Psoas muscle (tissue), 8 donors: Measurements from ENCODE around the gene ZNF616. TPM values are rescaled to one million over a fixed set of nuclear protein-coding genes. Genes with fewer than 3 reads are reported as not detected.

Experiments
- ATAC-seq, 4 donors: fragments of 200-7000 bp; cut with Tn5 transposase; one replicate each; pipeline ENCODE4 v1.9.1; 2020; ENCODE audit warnings: moderate library complexity in 3 of 4, mild to moderate bottlenecking in 2 of 4
- DNase-seq, 2 donors: peaks; one replicate each; pipeline ENCODE4 v3.0.0-alpha.2; 2020
- H3K27ac ChIP-seq: fragments of 200-600 bp; one replicate; pipeline ENCODE4 v1.8.0; 2022
- H3K27me3 ChIP-seq, 3 donors: fragments of 200-600 bp in 1 of 3; one replicate each; pipeline versions ENCODE4 v1.6.1 to v1.8.0; 2013 to 2022; ENCODE audit warnings: low read length in 2 of 3, mild to moderate bottlenecking in 2 of 3, moderate library complexity in 1 of 3; ENCODE audit not compliant: insufficient read depth in 3 of 3
- H3K36me3 ChIP-seq, 2 donors: fragments of 200-600 bp in 1 of 2; one replicate each; pipeline versions ENCODE4 v1.6.1 to v1.8.0; 2013 to 2022; ENCODE audit warnings: low read depth in 1 of 2, mild to moderate bottlenecking in 1 of 2, moderate library complexity in 1 of 2; ENCODE audit not compliant: insufficient read depth in 1 of 2
- H3K4me1 ChIP-seq: fragments of 200-600 bp; one replicate; pipeline ENCODE4 v1.8.0; 2022
- H3K4me3 ChIP-seq: fragments of 200-600 bp; one replicate; pipeline ENCODE4 v1.8.0; 2022; ENCODE audit warnings: mild to moderate bottlenecking
- H3K9me3 ChIP-seq: fragments of 200-600 bp; one replicate; pipeline ENCODE4 v1.8.0; 2022
- WGBS, 3 donors: extraction: QIAGEN DNeasy Blood & Tissue Kit; methylation state at CpG; one replicate each; pipeline versions ENCODE4 v1.1.6 to v1.1.7; 2013; 5-methylcytosine and 5-hydroxymethylcytosine counted together
- intact Hi-C, 2 donors: fragments of 100-400 bp; cut with DNase I; formaldehyde crosslinking; loops; one replicate each; pipeline versions ENCODE4 v1.11.0 to v1.14.2; 2022
- polyA plus RNA-seq, 3 donors: library from polyadenylated mRNA; stranded (reverse); fragments of 200-250 nt; gene quantifications; one replicate each; pipeline ENCODE4 v1.2.3, GENCODE V29; 2013
- total RNA-seq, 4 donors: library from RNA; stranded (reverse); fragmentation: NEBNext Ultra II Directional in 2 of 4; extraction: Animal tissue kit (Norgen Biotek cat#: 25700) in 2 of 4; gene quantifications; one replicate each; pipeline versions ENCODE4 v1.2.1 to v1.2.4, GENCODE V29; 2021 to 2023
- TF ChIP-seq, protein P1 (sequence below): fragments of 200-600 bp; IDR thresholded peaks from one replicate; pipeline ENCODE4 v1.8.0; 2022; ENCODE audit warnings: antibody characterized with exemption
- donor health status: healthy with polysubstance abuse.
- donor health status: DM: no; HTN: no; CAD: no; lungs with moderate emphysema.
- donor health status: Bipolar disorder and iron deficiency.
- donor health status: healthy.
- donor health status: DM: yes; HTN: yes; CAD: no.
- donor health status: DM: no; HTN: no; CAD: no.
- donor health status: DM: no; HTN: no; CAD: no.
- donor health status: DM: yes; HTN: yes; CAD: no.

ZNF616 gene
- total and polyA plus RNA-seq, 7 donors, result 1.5 to 6.2 (median 3.6) TPM

DNA sequence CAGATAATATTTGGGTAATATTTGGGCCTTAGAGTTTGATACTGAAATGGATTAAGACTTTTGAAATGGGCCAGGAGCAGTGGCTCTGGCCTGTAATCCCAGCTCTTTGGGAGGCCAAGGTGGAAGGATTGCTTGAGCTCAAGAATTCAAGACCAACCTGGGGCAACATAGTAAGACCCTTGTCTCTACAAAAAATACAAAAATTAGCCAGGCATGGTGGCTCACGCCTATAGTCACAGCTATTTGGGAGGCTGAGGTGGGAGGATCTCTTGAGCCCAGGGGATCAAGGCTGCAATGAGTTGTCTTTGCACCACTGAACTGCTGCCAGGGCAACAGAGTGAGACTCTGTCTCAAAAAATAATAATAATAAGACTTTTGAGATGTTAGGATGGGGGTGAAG is 32.6 kb upstream of the ZNF616 start:
- no peaks in the 10 kb centered on the region for H3K27me3 ChIP-seq
- no peak for ATAC-seq
- H3K9me3 ChIP-seq, result no peaks in the 10 kb centered on the region
- TF ChIP-seq, protein P1, sequence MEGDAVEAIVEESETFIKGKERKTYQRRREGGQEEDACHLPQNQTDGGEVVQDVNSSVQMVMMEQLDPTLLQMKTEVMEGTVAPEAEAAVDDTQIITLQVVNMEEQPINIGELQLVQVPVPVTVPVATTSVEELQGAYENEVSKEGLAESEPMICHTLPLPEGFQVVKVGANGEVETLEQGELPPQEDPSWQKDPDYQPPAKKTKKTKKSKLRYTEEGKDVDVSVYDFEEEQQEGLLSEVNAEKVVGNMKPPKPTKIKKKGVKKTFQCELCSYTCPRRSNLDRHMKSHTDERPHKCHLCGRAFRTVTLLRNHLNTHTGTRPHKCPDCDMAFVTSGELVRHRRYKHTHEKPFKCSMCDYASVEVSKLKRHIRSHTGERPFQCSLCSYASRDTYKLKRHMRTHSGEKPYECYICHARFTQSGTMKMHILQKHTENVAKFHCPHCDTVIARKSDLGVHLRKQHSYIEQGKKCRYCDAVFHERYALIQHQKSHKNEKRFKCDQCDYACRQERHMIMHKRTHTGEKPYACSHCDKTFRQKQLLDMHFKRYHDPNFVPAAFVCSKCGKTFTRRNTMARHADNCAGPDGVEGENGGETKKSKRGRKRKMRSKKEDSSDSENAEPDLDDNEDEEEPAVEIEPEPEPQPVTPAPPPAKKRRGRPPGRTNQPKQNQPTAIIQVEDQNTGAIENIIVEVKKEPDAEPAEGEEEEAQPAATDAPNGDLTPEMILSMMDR, result no peak
- intact Hi-C loops, result no loop called here
- 96 to 100% (median 100%) methylated on average over 1 of the region's 1 CpG for WGBS, 3 donors
- no peak for DNase-seq
- peaks cover 5% of the 10 kb centered on the region for H3K4me1 ChIP-seq
- H3K4me3 ChIP-seq, result peak overlapping the region; percentile 89
- H3K27ac ChIP-seq, result peak overlapping the region; percentile 71
- peaks cover 0 to 21% of the 10 kb centered on the region in 2 donors for H3K36me3 ChIP-seq

DNA sequence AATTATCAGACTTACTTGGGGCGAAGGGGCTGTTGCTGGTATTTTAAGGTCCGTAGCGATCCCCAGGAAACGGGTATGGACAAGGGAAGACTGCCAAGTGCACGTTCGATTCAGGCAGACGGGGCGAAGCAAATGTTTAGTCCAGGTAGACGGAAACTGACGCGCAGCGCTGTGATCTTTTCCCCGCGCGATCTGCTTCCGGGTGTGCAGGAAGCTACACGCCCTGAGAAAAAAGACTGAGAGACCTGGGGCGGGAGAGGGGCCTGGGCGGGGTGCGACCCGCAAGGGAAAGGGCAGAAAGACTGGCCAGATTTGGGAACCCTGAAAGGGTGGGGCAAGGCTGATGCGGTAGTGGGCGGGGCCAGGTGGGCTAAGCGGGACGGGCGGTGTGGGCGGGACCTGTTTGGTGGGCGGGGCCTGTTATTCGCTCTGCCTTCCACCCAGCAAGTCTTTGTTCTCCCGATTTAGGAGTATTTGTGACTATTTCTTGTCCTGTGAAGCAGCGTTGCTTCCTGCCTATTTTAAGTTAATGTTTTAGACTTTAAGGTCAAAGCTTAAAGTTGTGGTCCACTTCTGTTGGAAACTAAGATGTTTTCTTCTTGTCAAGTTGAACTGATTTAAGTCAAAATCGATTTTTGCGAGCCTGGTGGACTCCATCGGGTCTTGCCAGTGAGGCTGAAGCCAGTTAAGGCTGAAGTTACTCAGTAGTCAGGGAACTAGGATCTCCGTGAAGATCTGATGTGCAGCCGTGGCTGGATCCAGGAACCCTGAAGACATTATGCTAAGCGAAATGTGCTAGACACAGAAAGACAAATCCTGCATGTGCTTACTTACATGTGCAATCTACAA is 31.8 kb upstream of the ZNF616 start, which contains the start of gene ZNF836:
TSS of gene ZNF836 (minus strand) at position 301 of the 849 bp plus-strand sequence. CDS start 3,549 bp downstream, outside the sequence.
- ATAC-seq, result peak; percentile 97 to 99 (median 98)
- intact Hi-C loops, result loop anchor here (2.0 kb wide), 1 partner anchor 31 kb away; no protein-coding TSS in a partner anchor
- peak within 1 kb of the TSS; percentile 71 for H3K27ac ChIP-seq
- peak within 1 kb of the TSS; percentile 89 for H3K4me3 ChIP-seq
- peaks cover 5% of the 10 kb centered on the region for H3K4me1 ChIP-seq
- DNase-seq, result peak; percentile 90 to 94
- WGBS, 3 donors, result 4 to 5% (median 4%) methylated on average over 37 of the region's 37 CpGs
- H3K27me3 ChIP-seq, result no peaks in the 10 kb centered on the region
- peaks cover 0 to 26% of the 10 kb centered on the region in 2 donors for H3K36me3 ChIP-seq
- H3K9me3 ChIP-seq, result no peaks in the 10 kb centered on the region
- TF ChIP-seq, protein P1, result no peak

DNA sequence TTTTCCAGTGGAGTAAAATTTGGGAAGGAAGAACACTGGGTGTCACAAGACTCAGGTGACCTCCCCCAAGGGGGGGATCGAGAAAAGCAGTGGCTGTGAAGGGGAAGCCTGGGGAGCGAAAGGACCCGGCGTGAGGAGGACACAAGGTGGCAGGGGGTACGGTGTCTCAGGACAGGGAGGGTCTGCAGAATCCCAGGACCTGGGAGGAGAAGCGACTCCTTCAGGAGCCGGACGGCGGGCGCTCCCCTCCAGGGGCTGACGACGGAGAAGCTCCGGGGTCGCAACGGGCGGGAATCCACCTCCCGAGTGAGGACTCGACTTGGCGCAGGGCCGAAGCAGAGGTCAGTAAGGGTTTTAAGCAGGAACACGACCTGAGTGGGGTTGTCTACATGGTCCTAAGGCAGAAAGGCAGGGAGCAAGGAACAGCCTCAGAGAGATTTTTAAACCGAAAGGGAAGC is 31.2 kb upstream of the ZNF616 start:
- peaks cover 0 to 31% of the 10 kb centered on the region in 2 donors for H3K36me3 ChIP-seq
- peak; percentile 36 to 71 (median 54) for ATAC-seq
- H3K27ac ChIP-seq, result peak overlapping the region; percentile 71
- DNase-seq, result peak; percentile 31 to 64
- 0 to 1% (median 0%) methylated on average over 22 of the region's 22 CpGs for WGBS, 3 donors
- intact Hi-C loops, result loop anchor here (2.0 kb wide), 1 partner anchor 30 kb away; no protein-coding TSS in a partner anchor
- no peaks in the 10 kb centered on the region for H3K27me3 ChIP-seq
- peaks cover 5% of the 10 kb centered on the region for H3K4me1 ChIP-seq
- H3K4me3 ChIP-seq, result peak overlapping the region; percentile 89
- no peaks in the 10 kb centered on the region for H3K9me3 ChIP-seq
- TF ChIP-seq, protein P1, result no peak

- H3K4me1 ChIP-seq, result peaks cover 5% of the 10 kb centered on the region
- no peak for DNase-seq
- H3K36me3 ChIP-seq, result peaks cover 0 to 37% of the 10 kb centered on the region in 2 donors
- whole genome bisulfite sequencing, 3 donors, result 4 to 8% (median 8%) methylated on average over 5 of the region's 5 CpGs
- H3K4me3 ChIP-seq, result peak overlapping the region; percentile 89
- H3K27me3 ChIP-seq, result no peaks in the 10 kb centered on the region
- no peaks in the 10 kb centered on the region for H3K9me3 ChIP-seq
- intact Hi-C loops, result loop anchor here (2.0 kb wide), 1 partner anchor 30 kb away; no protein-coding TSS in a partner anchor
- peak in 1 of 4 donors; percentile 18 for ATAC-seq
- TF ChIP-seq, protein P1, result no peak
- peak overlapping the region; percentile 71 for H3K27ac ChIP-seq
Observed at GRCh38 chr19:52170304-52170703, 30.6 kb upstream of the ZNF616 start.
